ENCODE measurements around the gene ECI2. TPM values are rescaled to one million over a fixed set of nuclear protein-coding genes. Genes with fewer than 3 reads are reported as not detected.
A peak's percentile ranks its signal among the peaks of the same experiment; 100 is the strongest.

The ECI2 gene
- total and polyA plus RNA-seq, 2 of the 13 experiments (the other 11 are each of a cell fraction or from before 2014, with no cell fraction given), result 78.5 to 228 TPM

GRCh38 chr6:4135665-4136353 is 434 bp upstream of the ECI2 start (continued):
- TF ChIP-seq CAMTA2 (CRISPR knock-in tag; IDR thresholded peaks at IDR 0.05; ENCODE audit: borderline replicate concordance) (no peak), ISX (CRISPR knock-in tag; conservative IDR thresholded peaks at IDR 0.05) (no peak), SMAD1 (CRISPR knock-in tag; IDR thresholded peaks at IDR 0.05; ENCODE audit: borderline replicate concordance, low read depth) (no peak; the same call in 1 of the 2 replicates), ASH2L (IDR thresholded peaks at IDR 0.05; ENCODE audit: insufficient read length, low read depth, low read length) (peak; percentile 43), ZSCAN12 (CRISPR knock-in tag; IDR thresholded peaks at IDR 0.05) (no peak), ZNF441 (CRISPR knock-in tag; IDR thresholded peaks at IDR 0.05; ENCODE audit: borderline replicate concordance) (peak; percentile 24; the same call in 1 of the 2 replicates), MIER3 (CRISPR knock-in tag; IDR thresholded peaks at IDR 0.05; ENCODE audit: borderline replicate concordance) (0 out of 2 replicates have a peak, but pooled peaks have one; percentile 30), ZFAT (CRISPR knock-in tag; conservative IDR thresholded peaks at IDR 0.05) (no peak), CBX2 (IDR thresholded peaks at IDR 0.05; ENCODE audit: low read depth, low read length) (no peak), CBX2 (CRISPR knock-in tag; IDR thresholded peaks at IDR 0.05; ENCODE audit: low read depth) (peak; percentile 75; the same call in 1 of the 2 replicates), ZBTB3 (CRISPR knock-in tag; IDR thresholded peaks at IDR 0.05; ENCODE audit: borderline replicate concordance, low read depth) (no peak), REST (IDR thresholded peaks at IDR 0.05; ENCODE audit: borderline replicate concordance in 1 of 2, low read depth in 1 of 2, low read length in 2 of 2) (no peak), POGZ (CRISPR knock-in tag; IDR thresholded peaks at IDR 0.05) (peak; percentile 62; the same call in 1 of the 2 replicates), SOX5 (CRISPR knock-in tag; IDR thresholded peaks at IDR 0.05; ENCODE audit: borderline replicate concordance) (peak; percentile 37; the same call in 1 of the 2 replicates), SRY (CRISPR knock-in tag; IDR thresholded peaks at IDR 0.05) (0 out of 2 replicates have a peak, but pooled peaks have one; percentile 32), NRL (CRISPR knock-in tag; IDR thresholded peaks at IDR 0.05; ENCODE audit: borderline replicate concordance) (0 out of 2 replicates have a peak, but pooled peaks have one; percentile 64), ZNF329 (CRISPR knock-in tag; IDR thresholded peaks at IDR 0.05; ENCODE audit: low read depth) (no peak), EED (CRISPR knock-in tag; IDR thresholded peaks at IDR 0.05) (no peak), FOXA3 (CRISPR knock-in tag; IDR thresholded peaks at IDR 0.05) (no peak; the same call in 1 of the 2 replicates), ZNF800 (CRISPR knock-in tag; IDR thresholded peaks at IDR 0.05) (0 out of 2 replicates have a peak, but pooled peaks have one; percentile 54), TARDBP (CRISPR knock-in tag; IDR thresholded peaks at IDR 0.05) (0 out of 2 replicates have a peak, but pooled peaks have one; percentile 24), ZNF275 (CRISPR knock-in tag; IDR thresholded peaks at IDR 0.05; ENCODE audit: borderline replicate concordance) (no peak), POLR2G (IDR thresholded peaks at IDR 0.05; ENCODE audit: low read depth, low read length) (no peak)

Measured in HepG2 (cell line).